Naive B cell (primary cell): ENCODE results near the gene FRY. TPM values are rescaled to one million over a fixed set of nuclear protein-coding genes. Genes with fewer than 3 reads are reported as not detected.

Experiments
- ATAC-seq, 2 donors: fragments of 150-1000 bp; cut with Tn5 transposase; 2 replicates each; pipeline ENCODE4 v1.10.0; 2021; ENCODE audit warnings: low read depth in 2 of 2, mild to moderate bottlenecking in 2 of 2, moderate library complexity in 2 of 2
- DNase-seq: peaks from one replicate; pipeline ENCODE4 v3.0.0; 2022
- H3K27ac Mint-ChIP-seq, 6 donors: one replicate each; pipeline ENCODE4 v1.8.0; 2020 to 2022; ENCODE audit warnings: mild to moderate bottlenecking in 6 of 6, mixed read lengths in 6 of 6, moderate library complexity in 5 of 6, inconsistent platforms in 2 of 6
- H3K27me3 Mint-ChIP-seq, 3 donors: one replicate each; pipeline ENCODE4 v1.8.0; 2021 to 2022; ENCODE audit warnings: mixed read lengths in 3 of 3, mild to moderate bottlenecking in 1 of 3
- H3K36me3 Mint-ChIP-seq, 2 donors: one replicate each; pipeline ENCODE4 v1.8.0; 2020 to 2022; ENCODE audit warnings: mixed read lengths in 2 of 2, inconsistent platforms in 1 of 2, mild to moderate bottlenecking in 1 of 2
- H3K4me1 Mint-ChIP-seq, 3 donors: one replicate each; pipeline ENCODE4 v1.8.0; 2020 to 2022; ENCODE audit warnings: mixed read lengths in 3 of 3, inconsistent platforms in 1 of 3, mild to moderate bottlenecking in 1 of 3, moderate library complexity in 1 of 3
- H3K4me3 Mint-ChIP-seq, 8 donors: one replicate each; pipeline ENCODE4 v1.8.0; 2020 to 2022; ENCODE audit warnings: mild to moderate bottlenecking in 8 of 8, mixed read lengths in 8 of 8, moderate library complexity in 8 of 8, inconsistent platforms in 2 of 8
- H3K9me3 Mint-ChIP-seq, 7 donors: one replicate each; pipeline ENCODE4 v1.8.0; 2020 to 2022; ENCODE audit warnings: mixed read lengths in 7 of 7, mild to moderate bottlenecking in 5 of 7, inconsistent platforms in 2 of 7, moderate library complexity in 1 of 7
- polyA plus RNA-seq, 6 donors: library from polyadenylated mRNA; unstranded; fragments of 300-500 nt; fragmentation: Illumina TruSeq; gene quantifications; one replicate each; pipeline ENCODE4 v1.2.3, GENCODE V29; 2021; ENCODE audit warnings: low read depth in 6 of 6

FRY gene
- polyA plus RNA-seq, 6 donors from 2014 or later: 0.33 to 1.4 (median 0.86) TPM

- no peak overlapping the region for H3K4me3 Mint-ChIP-seq
- no peak for DNase-seq
- no peak for ATAC-seq
Observed at GRCh38 chr13:32334671-32335070, 303.1 kb downstream of the FRY start.

GRCh38 chr13:32340914-32341313 is 309.3 kb downstream of the FRY start:
- H3K27ac Mint-ChIP-seq: peak overlapping the region in 1 of 6 donors; percentile 3
- peaks cover 0 to 15% (median 2%) of the 10 kb centered on the region in 7 donors for H3K9me3 Mint-ChIP-seq
- no peak for DNase-seq
- ATAC-seq: no peak
- no peaks in the 10 kb centered on the region for H3K27me3 Mint-ChIP-seq
- peaks cover 0 to 21% of the 10 kb centered on the region in 2 donors for H3K36me3 Mint-ChIP-seq
- no peaks in the 10 kb centered on the region for H3K4me1 Mint-ChIP-seq
- H3K4me3 Mint-ChIP-seq: no peak overlapping the region

More at GRCh38 chr13:32334671-32335070, 303.1 kb downstream of the FRY start:
- no peaks in the 10 kb centered on the region for H3K4me1 Mint-ChIP-seq
- peaks cover 0 to 19% (median 3%) of the 10 kb centered on the region in 7 donors for H3K9me3 Mint-ChIP-seq
- H3K27me3 Mint-ChIP-seq: no peaks in the 10 kb centered on the region
- peaks cover 17 to 54% of the 10 kb centered on the region in 2 donors for H3K36me3 Mint-ChIP-seq
- H3K27ac Mint-ChIP-seq: no peak overlapping the region

GRCh38 chr13:32347651-32348050 is 316.1 kb downstream of the FRY start:
- Mint-ChIP-seq H3K9me3 (peaks cover 0 to 3% (median 0%) of the 10 kb centered on the region in 7 donors), H3K36me3 (peaks cover 0 to 18% of the 10 kb centered on the region in 2 donors), H3K27ac (no peak overlapping the region), H3K4me3 (no peak overlapping the region), H3K4me1 (no peaks in the 10 kb centered on the region), H3K27me3 (no peaks in the 10 kb centered on the region)
- no peak for DNase-seq
- ATAC-seq: no peak
